DOHH2 (cell line): Measurements from ENCODE around the gene ERFL.

Source experiments
- CTCF ChIP-seq: fragments of 200-600 bp; sonication (generic); IDR thresholded peaks from one replicate; pipeline ENCODE4 v1.5.1; 2014; ENCODE audit warnings: antibody characterized with exemption, mild to moderate bottlenecking, low read depth, low read length; ENCODE audit not compliant: poor library complexity, severe bottlenecking
- EZH2phosphoT487 ChIP-seq: fragments of 200-600 bp; sonication (generic); IDR thresholded peaks from 2 replicates; pipeline ENCODE4 v1.6.1; 2017; ENCODE audit warnings: borderline replicate concordance, mild to moderate bottlenecking, antibody characterized with exemption, low read length, moderate library complexity, mixed read lengths

GRCh38 chr19:41864374-41864773, 63.9 kb downstream of the ERFL start:
- TF ChIP-seq CTCF (no peak), EZH2phosphoT487 (no peak)
